HepG2 (cell line): ENCODE data around the gene HRC. TPM values are rescaled to one million over a fixed set of nuclear protein-coding genes. Genes with fewer than 3 reads are reported as not detected.
A peak's percentile ranks its signal among the peaks of the same experiment; 100 is the strongest.

ENCODE experiments used
- DPF2 ChIP-seq: sonication (generic); formaldehyde crosslinking; IDR thresholded peaks from 2 replicates; pipeline ENCODE4 v1.4.0; 2020; ENCODE audit warnings: mild to moderate bottlenecking, low read depth, missing genetic modification reagents, borderline replicate concordance
- ESRRA ChIP-seq: sonication (generic); formaldehyde crosslinking; IDR thresholded peaks from 2 replicates; pipeline ENCODE4 v1.5.1; 2020; ENCODE audit warnings: mild to moderate bottlenecking, low read depth, missing genetic modification reagents
- IRF1 ChIP-seq: sonication (generic); formaldehyde crosslinking; IDR thresholded peaks from 2 replicates; pipeline ENCODE4 v1.4.0; 2020; ENCODE audit warnings: low read depth, mild to moderate bottlenecking, missing genetic modification reagents
- PHF21A ChIP-seq: sonication (generic); formaldehyde crosslinking; IDR thresholded peaks from 2 replicates; pipeline ENCODE4 v1.5.0; 2020; ENCODE audit warnings: mild to moderate bottlenecking, missing genetic modification reagents
- TFAP4 ChIP-seq: sonication (generic); IDR thresholded peaks from 2 replicates; pipeline ENCODE4 v1.6.1; 2016; ENCODE audit warnings: low read depth, borderline replicate concordance
- ZGPAT ChIP-seq: IDR thresholded peaks from 2 replicates; pipeline ENCODE4 v1.6.1; 2016; ENCODE audit warnings: mild to moderate bottlenecking
- ZHX2 ChIP-seq, 2 experiments: sonication (generic) in 1 of 2; formaldehyde crosslinking in 1 of 2; IDR thresholded peaks; 2 replicates each; pipeline versions ENCODE4 v1.6.1 to v1.9.0; 2014 to 2022; ENCODE audit warnings: antibody characterized with exemption in 1 of 2, borderline replicate concordance in 1 of 2, inconsistent platforms in 1 of 2, low read depth in 1 of 2, missing genetic modification reagents in 1 of 2
- ZNF225 ChIP-seq: sonication (generic); formaldehyde crosslinking; IDR thresholded peaks from 2 replicates; pipeline ENCODE4 v1.4.0; 2020; ENCODE audit warnings: mild to moderate bottlenecking, missing genetic modification reagents
- ZNF230 ChIP-seq: sonication (generic); formaldehyde crosslinking; IDR thresholded peaks from 2 replicates; pipeline ENCODE4 v1.4.0; 2020; ENCODE audit warnings: mild to moderate bottlenecking, missing genetic modification reagents
- ZNF275 ChIP-seq: sonication (generic); formaldehyde crosslinking; IDR thresholded peaks from 2 replicates; pipeline ENCODE4 v1.8.0; 2022; ENCODE audit warnings: missing genetic modification reagents, mild to moderate bottlenecking, inconsistent platforms, borderline replicate concordance
- ZNF354B ChIP-seq: sonication (generic); formaldehyde crosslinking; IDR thresholded peaks from 2 replicates; pipeline ENCODE4 v1.8.0; 2022; ENCODE audit warnings: mild to moderate bottlenecking, missing genetic modification reagents
- ZNF484 ChIP-seq: sonication (generic); formaldehyde crosslinking; IDR thresholded peaks from 2 replicates; pipeline ENCODE4 v1.5.1; 2020; ENCODE audit warnings: mild to moderate bottlenecking, low read depth, missing genetic modification reagents, borderline replicate concordance
- ZNF567 ChIP-seq: sonication (generic); formaldehyde crosslinking; IDR thresholded peaks from 2 replicates; pipeline ENCODE4 v1.8.1; 2023; ENCODE audit warnings: mild to moderate bottlenecking, missing genetic modification reagents, borderline replicate concordance
- ZNF749 ChIP-seq: sonication (generic); formaldehyde crosslinking; IDR thresholded peaks from 2 replicates; pipeline ENCODE4 v1.8.0; 2022; ENCODE audit warnings: mild to moderate bottlenecking, missing genetic modification reagents, moderate library complexity, borderline replicate concordance
- ZNF761 ChIP-seq: sonication (generic); formaldehyde crosslinking; conservative IDR thresholded peaks from 2 replicates; pipeline ENCODE4 v1.4.0; 2020; ENCODE audit warnings: mild to moderate bottlenecking, missing genetic modification reagents
- ZNF773 ChIP-seq: sonication (generic); formaldehyde crosslinking; IDR thresholded peaks from 2 replicates; pipeline ENCODE4 v1.4.0; 2020; ENCODE audit warnings: missing genetic modification reagents, borderline replicate concordance
- polyA plus RNA-seq, 8 experiments: library from polyadenylated mRNA; depleted of rRNA in 3 of 8; stranded (reverse) in 7 of 8; unstranded in 1 of 8; fragments of >200 nt; fragmentation: Illumina TruSeq in 4 of 8; extraction: Trizol in 4 of 8; gene quantifications; 2 replicates each; pipeline versions ENCODE4 v1.2.1 to v1.2.3, GENCODE V29; 2011 to 2016; ENCODE audit warnings: low read depth in 4 of 8, missing spikeins in 1 of 8, mixed read lengths in 1 of 8; ENCODE audit not compliant: insufficient read depth in 1 of 8
- total RNA-seq, 5 experiments: library from RNA; depleted of rRNA; stranded (reverse); fragments of >200 nt; fragmentation: Illumina TruSeq; extraction: Trizol; gene quantifications; 2 replicates each; pipeline ENCODE4 v1.2.3, GENCODE V29; 2016; ENCODE audit warnings: low read depth in 1 of 5

Gene HRC
- total and polyA plus RNA-seq, 2 of the 13 experiments (the other 11 are each of a cell fraction or from before 2014, with no cell fraction given), result 3.6 to 15.4 TPM

GRCh38 chr19:49127674-49128544 is 27.3 kb downstream of the HRC start (continued):
- peak; percentile 99 for TF ChIP-seq ZNF230 (CRISPR knock-in tag)
- TF ChIP-seq PHF21A, result no peak
- TF ChIP-seq TFAP4, result no peak
- TF ChIP-seq ZNF484, result peak; percentile 90; the same call in 1 of the 2 replicates
- no peak for TF ChIP-seq DPF2 (CRISPR knock-in tag)
- TF ChIP-seq ZGPAT (CRISPR knock-in tag), result peak; percentile 97
- peak; percentile 99 for TF ChIP-seq ZNF773 (CRISPR knock-in tag)
- TF ChIP-seq ZNF761 (CRISPR knock-in tag), result peak; percentile 98
- TF ChIP-seq ZHX2 (IDR thresholded peaks at IDR 0.05; ENCODE audit: low read depth), result peak; percentile 71
- peak; percentile 97 for TF ChIP-seq ZHX2 (CRISPR knock-in tag; IDR thresholded peaks at IDR 0.05; ENCODE audit: borderline replicate concordance)
- TF ChIP-seq ZNF749 (CRISPR knock-in tag), result peak; percentile 97
- TF ChIP-seq ZNF354B (CRISPR knock-in tag), result peak; percentile 97
- TF ChIP-seq ZNF567 (CRISPR knock-in tag), result peak; percentile 95; the same call in 1 of the 2 replicates
- peak; percentile 93; the same call in 1 of the 2 replicates for TF ChIP-seq ZNF275 (CRISPR knock-in tag)
- peak; percentile 98 for TF ChIP-seq ZNF225 (CRISPR knock-in tag)
- peak; percentile 98 for TF ChIP-seq IRF1 (CRISPR knock-in tag)
- peak; percentile 84; the same call in 1 of the 2 replicates for TF ChIP-seq ESRRA (CRISPR knock-in tag)
